KG1 (cell line): ENCODE results near the gene CYTH3.
"Not testable (repeated sequence)": the region's sequence is repeated elsewhere in the genome, so short reads cannot be mapped to it uniquely, and the experiment has no call there.

ENCODE experiments used
- DNase-seq: peaks from one replicate; lab custom pipeline; 2025; lab: John Stamatoyannopoulos, UW

The CYTH3 gene

DNA sequence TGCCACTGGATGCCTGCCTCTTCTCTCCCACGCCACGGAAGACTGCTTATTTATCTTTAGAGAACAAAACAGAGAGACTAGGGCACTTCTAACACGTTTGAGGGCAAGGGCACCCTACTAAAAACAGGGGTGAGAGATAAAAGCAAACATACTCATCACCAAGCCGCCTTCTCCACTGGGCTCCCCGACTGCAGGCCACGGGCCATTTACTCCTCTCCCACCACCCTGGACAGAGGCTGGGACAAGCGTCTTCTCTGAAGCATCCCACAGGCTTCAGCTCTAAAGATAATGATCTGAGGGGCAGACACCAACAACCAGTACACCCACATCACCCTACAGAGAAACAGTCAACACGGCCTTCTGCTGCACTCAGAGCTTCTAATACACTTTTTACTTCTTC is 78.7 kb downstream of the CYTH3 start:
- no peak for DNase-seq

DNA sequence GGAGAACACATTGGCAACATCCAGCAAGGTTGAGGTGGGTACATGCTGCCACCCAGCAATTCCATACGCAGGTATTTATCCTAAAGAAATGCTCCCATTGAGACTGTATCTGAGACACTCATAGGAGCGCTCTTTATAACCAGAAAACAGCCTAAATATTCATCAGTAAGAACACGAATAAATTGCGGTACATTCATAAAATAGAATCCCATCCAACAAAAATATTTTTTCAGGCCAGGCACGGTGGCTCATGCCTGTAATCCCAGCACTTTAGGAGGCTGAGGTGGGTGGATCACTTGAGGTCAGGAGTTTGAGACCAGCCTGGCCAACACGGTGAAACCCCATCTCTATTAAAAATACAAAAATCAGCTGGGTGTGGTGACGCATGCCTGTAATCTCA is 81.9 kb downstream of the CYTH3 start:
- DNase-seq, result not testable (repeated sequence)

DNA sequence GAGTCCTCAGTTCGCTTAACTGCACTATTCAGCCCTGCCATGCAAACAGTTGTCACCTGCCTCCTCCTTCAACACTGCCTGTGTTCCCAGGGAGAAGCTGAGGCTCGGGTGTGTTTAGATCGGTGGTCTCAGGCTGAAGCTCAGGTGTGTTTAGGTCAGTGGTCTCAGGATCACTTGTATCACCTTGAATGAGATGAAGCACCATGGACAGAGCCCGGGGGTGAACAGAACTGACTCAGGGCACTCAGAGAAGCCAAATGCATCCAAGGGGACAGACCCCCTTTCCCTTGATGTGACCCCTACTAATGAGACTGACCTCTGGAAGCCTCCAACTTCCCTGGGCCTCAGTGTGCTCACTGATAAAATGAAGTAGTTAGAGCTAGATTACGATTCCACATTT is 84.0 kb downstream of the CYTH3 start:
- DNase-seq, result no peak

DNA sequence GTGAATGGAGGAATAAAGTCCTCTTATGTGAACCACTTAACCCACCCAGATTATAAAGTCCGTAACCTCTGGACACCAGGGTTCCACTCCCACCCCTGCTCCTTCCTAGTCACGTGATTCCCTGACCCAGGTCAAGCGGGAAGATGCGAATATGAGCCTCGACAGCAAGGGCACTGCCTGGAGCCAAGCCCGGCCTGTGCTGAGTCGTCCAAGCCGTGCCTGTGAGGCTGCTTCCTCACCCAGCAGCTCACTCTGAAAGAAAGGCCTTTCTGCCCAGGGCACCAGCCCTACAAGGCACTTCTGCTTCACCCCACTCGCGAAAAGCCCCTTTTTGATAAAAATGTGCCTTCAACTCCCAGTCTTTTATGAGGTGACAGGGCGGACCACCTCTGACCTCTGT is 85.8 kb downstream of the CYTH3 start:
- no peak for DNase-seq

DNA sequence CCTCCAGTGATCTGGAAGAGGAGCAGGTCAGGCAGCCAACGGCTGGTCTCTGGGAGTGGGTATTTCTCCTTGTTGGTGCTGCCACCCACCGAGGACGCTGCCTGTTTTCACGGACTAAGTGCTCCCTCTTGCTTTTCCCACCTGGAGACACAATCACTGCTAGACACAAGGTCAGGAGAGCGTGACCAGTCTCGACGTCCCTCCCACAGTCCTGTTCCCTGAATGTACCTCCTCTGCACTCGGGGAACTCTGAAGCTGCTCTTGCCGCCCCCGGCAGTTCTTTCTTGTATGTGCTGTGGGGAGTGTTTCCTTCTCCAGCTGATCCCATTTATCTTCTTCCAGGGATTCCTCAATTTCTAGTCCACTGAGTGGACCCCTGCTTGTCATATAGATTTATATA is 89.4 kb downstream of the CYTH3 start:
- no peak for DNase-seq

DNA sequence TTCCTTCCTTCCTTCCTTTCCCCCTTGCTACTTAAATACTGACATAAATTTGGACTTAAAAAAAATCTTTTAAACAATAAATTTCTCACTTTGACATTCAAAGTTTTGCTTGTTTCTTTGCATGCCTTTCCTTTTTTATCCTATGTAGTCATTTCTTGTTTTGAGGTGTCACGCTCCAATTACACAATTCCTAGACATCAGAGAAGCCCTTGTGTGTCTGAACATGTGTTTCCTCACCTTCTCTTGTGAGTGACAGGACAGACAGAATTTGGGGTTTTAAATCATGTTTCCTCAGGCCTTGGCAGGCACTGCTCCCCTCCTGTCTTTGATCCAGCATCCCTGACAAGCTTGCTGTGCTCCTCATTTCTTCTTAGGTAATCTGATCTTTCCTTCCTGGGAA is 91.3 kb downstream of the CYTH3 start:
- DNase-seq, result no peak

DNA sequence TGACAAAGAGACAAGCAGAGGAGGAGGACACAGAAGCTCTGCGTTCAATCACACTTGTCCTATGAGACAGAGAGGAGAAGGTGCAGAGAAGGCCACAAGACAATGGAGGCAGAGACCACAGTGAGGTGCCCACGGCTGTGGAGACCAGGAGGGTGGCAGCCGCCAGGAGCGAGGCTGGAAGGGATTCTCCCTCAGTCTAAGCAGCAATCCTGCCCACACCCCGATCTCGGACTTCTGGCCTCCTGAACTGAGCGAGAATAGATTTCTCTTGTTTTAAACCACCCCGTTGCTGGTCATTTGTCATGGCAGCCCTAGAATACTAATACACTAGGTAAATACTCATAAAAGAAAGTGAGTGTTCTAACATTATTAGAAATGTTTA is 92.1 kb downstream of the CYTH3 start:
- no peak for DNase-seq

DNA sequence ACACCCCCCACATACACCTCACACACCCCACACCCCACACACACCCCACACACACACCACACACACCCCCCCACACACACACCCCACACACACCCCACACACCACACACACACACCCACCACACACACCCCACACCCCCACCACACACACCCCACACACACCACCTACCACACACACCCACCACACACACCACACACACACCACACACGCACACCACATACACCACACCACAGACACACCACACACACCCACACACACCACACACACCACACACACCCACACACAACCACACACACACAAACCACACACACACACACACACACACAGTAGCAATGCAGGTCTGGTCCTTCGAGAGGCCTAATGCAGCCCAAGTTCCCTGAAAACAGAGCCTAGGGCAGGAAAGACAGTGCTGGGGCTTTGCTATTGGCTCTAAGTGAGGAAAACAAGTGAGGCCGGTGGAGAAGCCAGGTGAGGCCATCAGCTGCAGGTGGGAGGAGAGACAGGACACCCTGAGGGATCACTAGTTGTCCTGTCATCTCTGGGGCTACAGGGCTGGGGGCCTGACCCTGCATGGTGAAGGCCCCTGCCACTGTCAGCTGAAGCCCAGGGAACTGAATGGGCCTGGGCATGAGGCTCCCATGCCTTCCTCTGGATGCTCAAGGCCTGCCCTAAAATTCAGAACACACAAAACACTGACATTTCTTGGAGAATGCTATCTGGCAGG is 92.6 kb downstream of the CYTH3 start:
- no peak for DNase-seq

DNA sequence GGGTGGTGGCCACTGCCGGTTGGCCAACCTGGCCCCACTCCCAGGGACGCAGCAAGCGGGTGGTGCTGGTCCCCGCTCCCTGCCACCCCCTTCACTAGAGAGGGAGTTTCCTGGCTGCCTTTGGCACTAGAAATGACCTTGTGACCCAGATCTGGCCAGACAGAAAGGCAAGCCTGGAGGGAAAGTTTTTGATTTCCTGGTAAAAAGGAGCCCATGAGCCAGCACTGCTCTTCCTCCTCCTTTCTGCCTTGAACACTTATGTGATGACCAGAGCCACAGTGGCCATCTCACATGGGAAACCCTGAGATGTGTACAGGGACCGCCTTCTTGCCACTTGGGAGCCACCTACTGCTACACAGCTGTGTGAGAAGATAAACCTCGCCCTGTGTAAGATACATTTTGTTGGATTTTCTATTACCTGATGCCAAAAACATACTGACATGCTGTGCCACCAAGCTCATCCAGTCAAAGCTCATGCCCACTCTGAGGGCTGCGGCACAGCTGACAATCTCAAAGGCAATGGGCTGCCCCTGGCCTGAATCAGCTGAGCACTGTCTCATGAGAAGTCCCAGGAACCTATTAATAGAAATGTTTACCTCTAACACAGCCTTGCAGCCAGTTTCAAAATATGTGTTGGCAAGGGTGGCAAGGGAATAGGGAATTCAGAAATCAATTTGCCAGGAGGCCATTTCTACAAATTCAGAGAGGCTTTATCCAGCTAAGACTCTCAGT is 94.0 kb downstream of the CYTH3 start:
- no peak for DNase-seq

DNA sequence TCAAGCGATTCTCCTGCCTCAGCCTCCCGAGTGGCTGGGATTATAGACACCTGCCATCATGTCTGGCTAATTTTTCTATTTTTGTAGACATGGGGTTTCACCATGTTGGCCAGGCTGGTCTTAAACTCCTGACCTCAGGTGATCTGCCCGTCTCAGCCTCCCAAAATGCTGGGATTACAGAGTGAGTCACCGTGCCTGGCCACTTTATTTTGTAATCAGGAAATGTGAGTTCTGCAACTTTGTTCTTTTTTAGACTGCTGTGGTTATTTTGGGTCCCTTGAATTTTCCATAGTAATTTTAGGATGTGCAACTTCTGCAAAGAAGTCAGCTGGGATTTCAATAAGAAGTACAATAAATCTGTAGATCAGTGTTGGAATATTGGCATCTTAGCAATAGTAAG is 96.8 kb downstream of the CYTH3 start:
- no peak for DNase-seq

DNA sequence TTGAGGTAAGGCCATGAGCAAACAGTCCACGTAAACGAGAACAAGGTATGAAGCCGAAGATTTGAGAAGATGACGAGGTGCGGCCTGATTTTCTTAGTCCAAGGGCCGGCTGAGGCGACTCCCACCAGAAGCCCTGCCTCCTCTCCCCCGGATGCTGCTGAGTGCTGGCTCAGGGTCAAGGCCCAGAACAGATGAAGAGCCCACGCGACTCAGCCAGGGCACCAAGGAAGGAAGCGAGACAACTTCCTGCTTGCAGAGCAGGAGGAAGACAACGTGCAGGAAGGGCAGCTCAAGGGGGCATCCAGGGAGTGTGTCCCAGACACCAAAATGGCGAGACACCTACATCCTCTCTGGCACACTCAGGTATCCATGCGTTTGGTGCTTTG is 99.5 kb downstream of the CYTH3 start:
- no peak for DNase-seq

DNA sequence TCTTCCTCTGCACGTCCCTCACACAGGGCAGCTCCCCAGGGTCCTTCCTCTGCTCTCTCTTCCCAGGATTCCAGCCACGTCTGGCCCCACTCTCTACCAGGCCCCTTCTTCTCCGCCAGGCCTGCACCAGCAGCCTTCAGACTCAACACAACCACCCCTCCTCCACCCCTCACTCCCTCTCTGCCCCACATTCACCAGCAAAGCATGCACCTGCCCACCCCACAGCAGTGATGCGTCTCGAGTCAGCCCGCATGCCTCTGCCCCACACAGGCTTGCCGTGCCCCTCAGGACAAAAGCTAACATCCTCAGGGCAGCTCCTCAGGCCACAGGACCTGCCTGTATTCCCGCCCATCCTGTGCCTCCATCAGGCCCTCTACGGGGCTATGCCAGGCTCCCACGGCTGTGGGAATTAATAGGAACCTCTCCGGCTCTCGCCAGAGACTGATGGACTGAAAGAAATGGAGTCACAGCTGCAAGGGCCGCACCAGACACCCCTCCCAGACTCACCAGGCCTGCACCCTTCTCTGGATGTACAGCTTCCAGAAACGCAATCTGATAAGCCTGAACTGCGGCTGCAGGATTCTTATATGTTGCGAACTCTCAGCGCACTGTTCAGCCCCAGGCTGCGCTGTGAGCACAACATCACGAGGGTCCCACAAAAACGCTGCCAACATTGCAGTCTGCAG is 100.1 kb downstream of the CYTH3 start:
- DNase-seq, result no peak

DNA sequence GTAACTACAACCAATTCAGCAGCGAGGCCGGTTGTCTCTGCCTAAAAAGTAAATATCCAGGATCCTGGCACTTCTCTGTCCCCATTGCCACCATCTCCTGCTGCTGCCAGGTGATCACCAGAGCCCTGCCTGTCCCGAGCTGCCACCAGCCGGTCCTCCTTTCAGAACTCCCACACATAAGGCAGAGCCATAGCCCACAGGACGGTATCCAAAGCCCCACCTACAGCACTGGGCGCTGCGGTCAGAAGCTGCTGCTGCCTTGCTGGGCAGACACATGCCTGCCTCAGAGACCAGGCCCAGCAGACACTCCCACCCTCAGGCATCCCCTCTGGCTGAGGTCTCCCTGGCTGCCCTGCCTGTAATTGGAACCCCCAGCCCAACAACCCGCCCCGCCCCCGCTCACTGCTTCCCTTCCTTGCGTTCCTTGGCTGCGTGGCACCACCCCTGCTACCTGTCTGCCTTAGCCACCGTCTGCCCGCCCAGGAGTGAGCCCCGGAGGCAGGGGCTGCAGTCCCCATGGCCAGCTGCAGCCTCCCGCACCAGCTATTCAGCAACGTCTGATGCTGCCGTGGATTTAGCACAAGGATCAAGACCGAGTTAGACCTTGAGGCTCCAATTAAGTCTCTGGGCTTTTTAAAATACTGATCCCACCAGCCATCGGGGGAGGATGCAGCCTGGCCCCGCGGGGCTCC is 100.7 kb downstream of the CYTH3 start:
- DNase-seq, result no peak

DNA sequence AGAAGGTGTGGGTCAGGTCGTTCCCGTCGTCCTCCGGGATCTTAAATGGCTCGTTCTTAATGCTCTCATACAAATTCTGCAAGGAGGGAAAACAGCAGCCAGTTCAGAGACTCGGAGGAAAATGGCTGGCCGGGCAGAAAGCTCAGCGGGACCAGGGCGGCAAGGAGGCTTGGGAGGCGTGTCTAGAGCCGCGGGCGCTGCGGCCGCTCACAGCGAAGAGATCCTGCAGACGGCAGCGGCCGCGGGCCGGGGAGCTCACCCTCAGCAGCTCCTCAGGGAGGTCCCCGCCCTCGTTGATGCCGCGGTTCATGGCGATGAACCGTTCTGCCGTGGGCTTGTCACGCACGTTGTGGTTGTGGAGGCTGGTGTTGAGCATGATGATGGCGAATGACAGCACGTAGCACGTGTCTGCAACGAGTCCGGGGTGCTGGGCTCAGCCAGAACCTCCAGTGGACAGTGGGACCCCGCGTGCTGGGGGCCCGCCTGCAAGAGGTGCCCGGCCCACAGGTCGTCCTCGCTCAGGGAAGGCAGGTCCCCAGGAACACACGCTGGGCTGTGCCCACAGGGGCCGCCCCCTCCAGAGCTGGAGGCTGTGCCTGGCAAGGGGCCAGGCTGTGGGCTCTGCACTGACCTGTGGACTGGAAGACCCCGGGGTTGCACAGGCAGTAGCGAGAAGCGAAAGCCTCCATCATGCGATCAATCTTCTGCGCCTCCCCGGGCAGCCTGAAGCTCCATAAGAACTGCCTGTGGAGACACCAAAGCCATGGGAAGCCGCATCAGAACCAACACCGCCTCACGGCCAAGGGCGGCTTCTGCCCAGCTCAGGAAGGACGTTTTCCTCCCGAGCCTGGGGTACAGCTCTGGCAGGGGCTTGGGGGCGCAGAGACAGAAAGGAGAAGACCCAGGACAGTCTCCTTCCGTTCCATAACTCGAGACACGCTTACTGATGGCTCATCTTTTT is 101.6 kb downstream of the CYTH3 start:
- no peak for DNase-seq

DNA sequence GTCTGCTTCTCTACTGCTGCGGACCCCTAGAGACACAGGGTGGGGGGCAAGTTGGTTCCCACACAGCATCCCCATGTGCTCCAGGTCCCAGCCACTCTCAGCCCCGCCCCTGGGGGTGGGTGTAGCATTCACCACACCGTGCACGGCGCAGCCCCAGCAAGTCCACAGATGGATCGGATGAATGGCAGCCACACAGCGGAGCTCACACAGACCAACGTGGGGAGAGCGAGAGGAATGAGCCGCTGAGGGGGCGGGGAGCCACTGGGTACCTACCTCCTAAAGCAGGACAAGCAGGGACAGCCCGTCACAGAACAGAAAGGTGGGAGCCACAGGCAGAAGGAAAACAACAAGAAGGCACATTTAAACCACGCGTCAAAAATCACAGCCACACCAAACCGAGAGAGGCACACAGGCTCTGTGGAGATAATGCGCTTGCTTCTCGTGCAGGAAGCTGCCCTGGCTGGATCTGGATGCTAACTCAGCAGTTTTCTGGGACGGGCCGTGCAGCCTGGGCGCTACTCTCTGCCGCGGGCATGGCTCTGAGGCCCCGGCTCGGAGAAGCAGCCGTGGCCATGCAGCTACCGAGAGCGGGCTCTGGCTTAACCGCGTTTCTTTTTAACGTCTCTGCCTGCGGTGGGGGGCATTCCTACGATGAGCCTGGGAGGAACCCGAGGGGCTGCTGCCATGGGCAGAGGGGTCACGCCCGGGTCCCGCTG is 102.5 kb downstream of the CYTH3 start:
- DNase-seq, result no peak

DNA sequence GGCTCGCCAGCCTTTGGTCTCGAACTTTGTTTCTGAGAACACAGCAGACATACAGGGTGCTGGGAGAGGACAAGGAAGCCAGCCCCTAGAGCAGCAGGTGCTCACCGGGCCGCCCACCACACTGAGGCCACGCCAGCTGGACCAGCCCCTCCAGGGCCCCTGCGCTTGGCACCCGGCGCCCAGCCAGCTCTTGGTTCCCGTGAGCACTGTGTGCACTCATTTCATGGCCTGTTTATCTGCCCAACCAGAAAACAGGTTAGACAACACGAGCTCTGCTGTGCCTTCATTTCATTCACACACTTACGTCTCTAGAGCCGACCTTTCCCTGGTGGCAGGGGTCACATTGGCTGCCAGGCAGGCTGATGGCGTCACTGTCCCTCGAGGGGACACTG is 104.0 kb downstream of the CYTH3 start:
- DNase-seq, result no peak

DNA sequence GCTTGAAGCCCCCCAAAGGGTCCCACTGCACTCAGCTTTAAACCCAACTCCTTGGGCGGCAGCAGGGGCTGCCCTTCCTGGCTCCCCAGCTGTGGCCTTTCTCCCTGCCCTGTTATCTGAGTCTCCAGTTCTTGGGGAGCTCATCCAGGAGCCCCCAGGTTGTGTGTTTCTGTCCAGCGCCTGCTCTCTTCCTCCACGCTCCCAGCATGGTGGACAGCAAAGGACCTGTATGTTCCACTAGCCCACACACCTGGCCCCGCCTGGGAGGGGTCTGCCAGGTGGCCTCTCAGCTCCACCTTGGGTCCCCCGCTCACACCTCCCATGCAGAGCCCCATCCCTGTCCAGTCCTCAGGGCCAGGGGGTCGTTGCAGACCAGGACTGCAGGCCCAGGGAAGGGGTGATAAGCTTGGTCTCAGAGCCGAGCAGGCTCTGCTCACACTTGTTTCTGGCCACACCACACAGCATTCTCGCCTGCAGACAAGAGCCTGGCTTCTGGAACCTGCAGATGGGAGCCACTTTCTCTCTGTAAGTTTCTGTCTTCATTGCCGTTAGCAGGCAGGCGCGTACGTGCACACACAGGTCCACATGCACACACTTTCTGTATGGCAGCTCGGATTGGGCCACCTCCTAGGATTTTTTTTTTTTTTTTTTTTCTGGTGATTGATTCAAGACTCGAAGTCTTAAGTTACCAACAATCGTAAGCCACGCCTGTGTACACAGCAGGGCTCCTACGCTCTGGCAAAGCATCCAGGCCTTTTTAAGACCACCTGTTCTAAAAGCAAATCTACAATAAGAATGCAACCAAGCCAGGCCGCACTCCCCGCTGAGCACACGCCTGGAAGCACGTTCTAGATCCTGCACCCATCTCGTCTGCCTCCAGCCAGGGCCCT is 104.6 kb downstream of the CYTH3 start:
- DNase-seq, result no peak

DNA sequence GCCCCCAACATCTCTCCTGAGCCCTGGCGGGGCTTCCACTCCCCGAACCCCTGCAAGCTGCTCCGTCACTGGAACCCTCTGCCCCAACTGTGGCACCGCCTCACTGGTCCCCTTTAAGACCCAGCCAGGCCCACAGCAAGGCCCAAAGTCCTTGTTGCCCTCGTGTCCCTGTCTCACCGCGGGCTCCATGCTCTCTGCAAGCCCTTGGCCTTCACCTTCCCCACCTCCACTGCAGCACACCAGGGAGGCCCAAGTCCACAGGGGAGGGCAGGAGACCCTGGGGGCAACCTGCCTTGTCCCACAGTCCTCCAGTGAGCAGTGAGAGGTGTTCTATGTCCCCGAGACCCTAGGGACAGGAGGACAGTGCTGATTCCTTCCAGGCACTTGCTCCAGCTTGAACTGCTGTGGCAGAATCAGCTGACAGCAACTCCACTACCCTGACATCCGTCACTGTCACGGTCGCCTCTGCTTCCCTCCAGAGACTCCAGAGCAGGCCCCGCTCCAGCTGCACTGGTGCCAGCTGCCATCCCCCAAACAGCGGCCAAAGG is 105.3 kb downstream of the CYTH3 start:
- DNase-seq, result no peak

DNA sequence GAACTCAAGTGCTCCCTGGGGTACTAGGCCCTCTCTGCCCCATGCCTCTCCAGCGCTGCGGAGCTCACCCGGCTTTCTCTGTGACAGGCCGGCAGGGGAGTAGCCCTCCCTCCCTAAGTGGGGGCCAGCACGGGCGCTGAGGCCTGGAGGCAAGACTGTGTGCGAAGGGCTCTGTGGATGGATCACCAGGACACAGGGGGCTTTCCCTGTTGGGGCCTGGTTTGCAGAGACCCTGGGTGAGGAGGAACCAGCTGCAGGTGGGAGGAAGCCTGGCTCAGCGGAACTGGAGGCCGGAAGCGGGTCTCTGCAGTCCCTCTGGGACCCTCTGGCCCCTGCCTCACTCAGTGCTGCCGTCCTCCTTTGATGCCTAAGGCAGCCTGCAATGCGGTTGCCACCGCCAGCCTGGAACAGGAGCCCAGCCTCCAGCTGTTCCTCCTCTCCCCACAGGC is 106.0 kb downstream of the CYTH3 start:
- no peak for DNase-seq
